ENCODE measurements around the gene MYO1F.
"Not testable (repeated sequence)": the region's sequence is repeated elsewhere in the genome, so short reads cannot be mapped to it uniquely, and the experiment has no call there.

Gene MYO1F

GRCh38 chr19:8577247-8577646 lies at the start of gene MYO1F:
TSS of gene MYO1F (minus strand) at chr19:8577442. CDS start at chr19:8577309, 133 bp downstream.
- peak; percentile 39 for DNase-seq

- no peak for DNase-seq
Observed at GRCh38 chr19:8626842-8627241, 49.6 kb upstream of the MYO1F start.

GRCh38 chr19:8622886-8623285 lies 45.6 kb upstream of the MYO1F start:
- DNase-seq, result not testable (repeated sequence)

GRCh38 chr19:8618751-8619150 lies 41.5 kb upstream of the MYO1F start:
- DNase-seq, result no peak

- DNase-seq, result no peak
Observed at GRCh38 chr19:8617984-8618383, 40.7 kb upstream of the MYO1F start.

- DNase-seq, result not testable (repeated sequence)
Observed at GRCh38 chr19:8617325-8617724, 40.1 kb upstream of the MYO1F start.

- DNase-seq, result no peak
Observed at GRCh38 chr19:8616861-8617260, 39.6 kb upstream of the MYO1F start.

GRCh38 chr19:8615813-8616596 lies 38.8 kb upstream of the MYO1F start:
- DNase-seq, result peak; percentile 61

GRCh38 chr19:8615024-8615423 lies 37.8 kb upstream of the MYO1F start:
- no peak for DNase-seq

GRCh38 chr19:8614455-8614854 lies 37.2 kb upstream of the MYO1F start:
- no peak for DNase-seq

- no peak for DNase-seq
Observed at GRCh38 chr19:8612807-8613171, 35.5 kb upstream of the MYO1F start.

- no peak for DNase-seq
Observed at GRCh38 chr19:8611877-8612806, 34.9 kb upstream of the MYO1F start.

- no peak for DNase-seq
Observed at GRCh38 chr19:8611391-8611876, 34.2 kb upstream of the MYO1F start.

- no peak for DNase-seq
Observed at GRCh38 chr19:8610936-8611300, 33.7 kb upstream of the MYO1F start.

- DNase-seq, result no peak
Observed at GRCh38 chr19:8610041-8610935, 33.0 kb upstream of the MYO1F start, which contains the start of gene ADAMTS10. TSS of gene ADAMTS10 (minus strand) at chr19:8610715. CDS start at chr19:8605710, 5,005 bp downstream.

GRCh38 chr19:8609279-8610040 lies 32.2 kb upstream of the MYO1F start:
- no peak for DNase-seq

GRCh38 chr19:8608941-8609278 lies 31.7 kb upstream of the MYO1F start:
- DNase-seq, result no peak

GRCh38 chr19:8607386-8607785 lies 30.1 kb upstream of the MYO1F start:
- no peak for DNase-seq

GRCh38 chr19:8605514-8605913 lies 28.3 kb upstream of the MYO1F start:
- no peak for DNase-seq

- no peak for DNase-seq
Observed at GRCh38 chr19:8601796-8602195, 24.6 kb upstream of the MYO1F start.

- no peak for DNase-seq
Observed at GRCh38 chr19:8600816-8601215, 23.6 kb upstream of the MYO1F start.

GRCh38 chr19:8600064-8600463 lies 22.8 kb upstream of the MYO1F start:
- DNase-seq, result no peak

Data from activated CD4-positive, alpha-beta T cell treated with anti-CD3 and anti-CD28 coated beads, Interleukin-10, Interleukin-2, amounts not matched to agents 100 ng/mL and 50 ng/mL, durations not matched to agents 16 hours and 8 hours (primary cell).